HUES64 (cell line): Measurements from ENCODE around the gene RPP25L.

Experiments
- H3K27ac ChIP-seq: 2 replicates; pipeline ENCODE4 v1.7.0; 2013; ENCODE audit warnings: low read depth, low read length, inconsistent platforms
- H3K27me3 ChIP-seq: 2 replicates; pipeline ENCODE4 v1.6.1; 2013; ENCODE audit warnings: mild to moderate bottlenecking, low read length; ENCODE audit not compliant: insufficient read depth
- H3K36me3 ChIP-seq: 2 replicates; pipeline ENCODE4 v1.6.1; 2013; ENCODE audit warnings: mild to moderate bottlenecking, low read length; ENCODE audit not compliant: insufficient read depth
- H3K4me1 ChIP-seq: 2 replicates; pipeline ENCODE4 v1.6.1; 2013; ENCODE audit warnings: mild to moderate bottlenecking, low read length, moderate library complexity; ENCODE audit not compliant: insufficient read depth
- H3K4me3 ChIP-seq: 2 replicates; pipeline ENCODE4 v1.5.1; 2013; ENCODE audit warnings: mild to moderate bottlenecking, low read length, moderate library complexity
- H3K9ac ChIP-seq: 2 replicates; pipeline ENCODE4 v1.6.1; 2013; ENCODE audit warnings: mild to moderate bottlenecking, low read depth, low read length
- H3K9me3 ChIP-seq: 2 replicates; pipeline ENCODE4 v1.6.1; 2013; ENCODE audit warnings: low read depth, low read length; ENCODE audit not compliant: insufficient read depth
- WGBS: fragments of 150-250, 120-280 bp; methylation state at CpG from one replicate; pipeline ENCODE4 v1.1.7; 2013; ENCODE audit warnings: missing lambda C conversion rate; 5-methylcytosine and 5-hydroxymethylcytosine counted together

RPP25L gene

GRCh38 chr9:34636791-34637355, 25.0 kb upstream of the RPP25L start:
- no peak overlapping the region for H3K27ac ChIP-seq
- 19% methylated on average over 23 of the region's 23 CpGs for WGBS
- H3K4me3 ChIP-seq: peak overlapping the region; percentile 74
- peak overlapping the region; percentile 74 for H3K9ac ChIP-seq
- peaks cover 8% of the 10 kb centered on the region for H3K36me3 ChIP-seq
- no peaks in the 10 kb centered on the region for H3K9me3 ChIP-seq
- H3K4me1 ChIP-seq: peaks cover 8% of the 10 kb centered on the region; the same call in 1 of the 2 replicates
- H3K27me3 ChIP-seq: peaks cover 19% of the 10 kb centered on the region

DNA sequence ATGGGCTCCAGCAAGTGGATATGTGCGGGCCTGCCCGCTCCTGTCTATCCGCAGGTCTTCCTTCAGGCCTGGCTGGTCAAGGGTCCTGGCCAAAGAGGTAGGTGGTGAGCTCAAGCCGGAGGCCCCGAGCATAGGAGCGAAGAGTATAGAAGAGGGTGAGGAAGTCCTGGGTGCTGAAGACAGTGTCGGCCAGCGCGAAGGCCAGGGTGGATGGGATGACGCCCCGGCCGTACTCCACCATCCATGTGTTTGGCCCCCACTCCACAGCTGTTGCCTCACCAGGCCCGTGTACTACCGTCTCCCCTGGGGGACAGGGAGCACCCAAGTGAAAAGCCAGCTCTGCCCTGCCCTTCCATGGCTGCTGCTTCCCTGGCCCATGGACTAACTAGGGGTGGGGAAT, 23.7 kb upstream of the RPP25L start:
- H3K36me3 ChIP-seq: peaks cover 8% of the 10 kb centered on the region
- no peaks in the 10 kb centered on the region for H3K9me3 ChIP-seq
- H3K4me1 ChIP-seq: peaks cover 8% of the 10 kb centered on the region; the same call in 1 of the 2 replicates
- peaks cover 32% of the 10 kb centered on the region for H3K27me3 ChIP-seq
- WGBS: 94% methylated on average over 14 of the region's 14 CpGs
- no peak overlapping the region for H3K27ac ChIP-seq
- H3K4me3 ChIP-seq: no peak overlapping the region
- H3K9ac ChIP-seq: no peak overlapping the region

DNA sequence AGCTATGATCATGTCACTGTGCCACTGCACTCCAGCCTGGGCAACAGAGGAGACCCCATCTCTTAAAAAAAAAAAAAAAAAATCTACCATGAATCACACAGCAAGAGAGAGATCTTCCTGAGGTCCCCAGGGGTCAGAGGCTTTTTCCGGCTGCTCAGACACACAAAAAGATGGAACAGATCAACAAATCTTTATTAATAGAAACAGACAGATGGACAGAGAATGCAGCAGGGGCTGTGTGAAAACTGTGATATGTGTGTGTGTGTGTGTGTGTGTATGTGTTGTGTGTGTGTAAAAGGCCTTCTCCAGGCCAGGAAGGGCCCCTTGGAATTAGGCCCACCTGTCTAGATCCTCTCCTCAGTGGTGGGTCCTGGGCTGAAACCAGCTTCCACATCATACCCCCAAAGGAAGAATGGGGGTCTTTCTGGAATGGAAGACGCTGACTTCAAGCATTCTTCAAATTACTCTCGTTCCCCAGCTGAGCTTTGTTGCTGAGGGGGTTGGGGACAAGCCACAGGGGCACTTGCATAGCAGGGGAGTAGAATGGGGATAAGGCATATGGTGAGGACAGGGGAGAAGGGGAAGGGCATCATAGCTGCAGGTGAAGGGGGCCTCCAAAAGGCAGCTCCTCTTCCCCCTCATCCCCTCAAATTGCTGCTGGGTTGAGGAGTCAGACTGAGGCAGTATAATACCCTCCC, 22.8 kb upstream of the RPP25L start:
- H3K27ac ChIP-seq: no peak overlapping the region
- no peak overlapping the region for H3K9ac ChIP-seq
- H3K36me3 ChIP-seq: peaks cover 8% of the 10 kb centered on the region
- H3K4me3 ChIP-seq: no peak overlapping the region
- whole genome bisulfite sequencing: 90% methylated on average over 3 of the region's 3 CpGs
- H3K9me3 ChIP-seq: no peaks in the 10 kb centered on the region
- peaks cover 41% of the 10 kb centered on the region for H3K27me3 ChIP-seq
- H3K4me1 ChIP-seq: peaks cover 8% of the 10 kb centered on the region; the same call in 1 of the 2 replicates

DNA sequence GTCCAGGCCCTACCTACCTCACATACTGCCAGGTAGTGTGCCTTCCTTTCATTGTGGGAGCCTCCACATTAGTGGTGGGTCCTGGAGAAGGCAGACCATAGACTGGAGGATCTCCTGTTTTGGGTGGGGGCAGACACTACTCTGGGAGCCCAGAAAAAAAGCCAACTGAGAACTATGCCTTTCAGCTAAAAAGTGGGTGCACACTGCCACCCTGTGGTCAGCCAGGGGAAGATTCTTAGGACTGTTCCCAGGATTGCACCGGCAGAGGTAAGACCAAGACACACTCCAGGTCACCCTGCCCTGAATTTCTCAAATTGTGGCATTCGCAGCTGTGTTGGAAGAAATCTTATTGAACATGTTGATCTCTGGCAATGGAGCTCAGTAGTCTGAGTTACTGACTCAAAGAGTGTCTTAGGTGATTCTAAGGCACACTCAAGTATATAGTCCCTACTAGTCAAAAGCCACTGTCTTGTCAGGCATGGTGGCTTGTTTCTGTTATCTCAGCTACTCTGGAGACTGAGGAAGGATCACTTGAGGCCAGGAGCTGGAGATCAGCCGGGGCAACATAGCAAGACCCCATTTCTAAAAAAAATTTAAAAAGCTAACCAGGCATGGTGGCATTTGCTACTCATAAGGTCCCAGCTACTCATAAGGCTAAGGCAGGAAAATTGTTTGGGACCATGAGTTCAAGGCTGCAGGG, 22.1 kb upstream of the RPP25L start:
- peaks cover 8% of the 10 kb centered on the region for H3K36me3 ChIP-seq
- H3K4me3 ChIP-seq: no peak overlapping the region
- 29% methylated on average over 3 of the region's 3 CpGs for WGBS
- H3K9me3 ChIP-seq: no peaks in the 10 kb centered on the region
- H3K4me1 ChIP-seq: peaks cover 8% of the 10 kb centered on the region; the same call in 1 of the 2 replicates
- H3K27me3 ChIP-seq: peaks cover 46% of the 10 kb centered on the region
- H3K27ac ChIP-seq: no peak overlapping the region
- no peak overlapping the region for H3K9ac ChIP-seq

DNA sequence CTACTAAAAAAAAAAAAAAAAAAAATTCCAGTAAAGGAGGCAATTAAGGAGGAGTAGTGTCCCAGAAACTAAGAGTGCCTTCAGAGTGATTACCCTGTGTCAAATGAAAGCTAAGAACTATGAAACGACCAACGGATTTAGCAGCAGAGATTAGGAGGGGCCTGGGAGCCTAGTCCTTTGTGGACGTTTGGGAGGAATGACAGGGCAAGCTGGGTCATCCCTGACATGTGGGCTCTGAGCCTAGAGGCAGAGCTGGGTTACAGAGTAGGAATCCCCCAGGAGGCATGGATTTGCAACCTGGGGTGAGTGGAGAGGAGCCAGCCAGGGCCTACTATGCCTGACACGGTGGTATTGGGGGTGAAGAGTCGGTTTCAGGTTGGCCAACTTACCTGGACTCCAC, 21.3 kb upstream of the RPP25L start:
- Histone ChIP-seq H3K4me1 (peaks cover 4% of the 10 kb centered on the region; the same call in 1 of the 2 replicates), H3K9me3 (no peaks in the 10 kb centered on the region), H3K9ac (no peak overlapping the region), H3K27ac (no peak overlapping the region), H3K27me3 (peaks cover 54% of the 10 kb centered on the region), H3K36me3 (peaks cover 8% of the 10 kb centered on the region), H3K4me3 (no peak overlapping the region)
- WGBS: 63% methylated on average over 5 of the region's 5 CpGs

- no peaks in the 10 kb centered on the region for H3K9me3 ChIP-seq
These were observed 18.7 kb upstream of the RPP25L start for GRCh38 chr9:34630402-34631154.

DNA sequence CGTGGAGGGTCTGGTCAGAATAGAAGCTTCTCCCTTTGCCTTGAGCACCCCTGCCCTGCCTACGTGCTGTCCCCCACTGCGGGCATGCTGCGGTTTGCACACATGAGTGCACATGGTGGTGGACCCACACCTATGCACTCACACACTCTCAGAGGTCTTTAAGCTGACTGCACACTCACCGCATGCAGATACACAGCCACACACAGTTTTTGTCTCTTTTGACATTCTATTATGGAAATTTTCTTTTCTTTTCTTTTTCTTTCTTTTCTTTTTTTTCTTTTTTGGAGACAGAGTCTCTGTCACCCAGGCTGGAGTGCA, 17.6 kb upstream of the RPP25L start:
- H3K4me1 ChIP-seq: peaks cover 10% of the 10 kb centered on the region; the same call in 1 of the 2 replicates
- H3K4me3 ChIP-seq: peak overlapping the region; percentile 51; the same call in 1 of the 2 replicates
- H3K27me3 ChIP-seq: peaks cover 83% of the 10 kb centered on the region
- 36% methylated on average over 5 of the region's 5 CpGs for WGBS
- H3K27ac ChIP-seq: no peak overlapping the region
- H3K9me3 ChIP-seq: no peaks in the 10 kb centered on the region
- H3K9ac ChIP-seq: no peak overlapping the region
- no peaks in the 10 kb centered on the region for H3K36me3 ChIP-seq

More at GRCh38 chr9:34630402-34631154, 18.7 kb upstream of the RPP25L start:
- H3K9ac ChIP-seq: no peak overlapping the region
- H3K4me3 ChIP-seq: no peak overlapping the region
- peaks cover 7% of the 10 kb centered on the region for H3K36me3 ChIP-seq
- peaks cover 3% of the 10 kb centered on the region; the same call in 1 of the 2 replicates for H3K4me1 ChIP-seq
- 46% methylated on average over 5 of the region's 5 CpGs for WGBS
- H3K27ac ChIP-seq: no peak overlapping the region
- H3K27me3 ChIP-seq: peaks cover 72% of the 10 kb centered on the region

DNA sequence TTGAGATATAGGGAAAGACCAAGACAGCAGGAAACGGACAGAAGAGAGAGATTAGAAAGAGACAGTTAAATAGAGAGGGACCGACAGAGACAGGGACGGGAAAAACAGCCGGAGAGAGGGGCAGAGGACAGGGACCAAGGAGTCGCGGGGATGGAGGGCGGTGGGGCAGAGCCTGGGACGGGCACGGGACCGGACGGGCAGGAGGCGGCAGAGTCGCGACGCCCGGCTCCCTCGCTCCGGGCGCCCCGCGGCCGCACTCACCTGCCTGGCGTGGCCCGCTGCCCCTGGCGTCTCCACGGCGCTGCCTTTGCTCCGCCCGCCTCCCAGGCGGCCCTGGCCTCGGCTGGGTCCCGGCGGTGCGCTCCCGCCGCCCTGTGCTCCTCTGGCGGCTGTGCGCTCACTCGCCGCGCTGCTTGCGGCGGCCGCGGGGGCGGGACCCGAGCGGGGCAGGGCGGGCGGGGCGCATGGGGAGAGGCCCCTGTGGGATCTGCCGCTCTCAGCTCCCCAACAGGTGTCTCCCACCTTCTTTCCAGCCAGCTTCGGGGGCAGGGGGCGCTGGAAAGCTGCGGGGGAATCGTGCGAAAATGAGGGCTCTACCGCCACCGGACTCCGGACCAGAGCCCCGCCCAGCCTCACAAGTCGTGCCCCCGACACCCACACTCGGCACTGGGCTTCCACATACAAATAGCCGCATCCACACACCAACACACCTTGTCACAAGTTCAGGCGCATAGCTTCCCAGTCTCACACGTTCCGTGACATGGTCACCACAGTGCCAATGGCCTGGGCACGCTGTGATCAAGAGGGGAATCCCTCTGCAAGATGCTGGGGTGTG, 17.0 kb upstream of the RPP25L start, which contains the start of gene ARID3C:
TSS of gene ARID3C (minus strand) at position 411 of the 835 bp plus-strand sequence. CDS start 1,052 bp downstream, outside the sequence.
- H3K9ac ChIP-seq: no peak within 1 kb of the TSS
- no peaks in the 10 kb centered on the region for H3K9me3 ChIP-seq
- 2% methylated on average over 69 of the region's 69 CpGs for WGBS
- H3K27me3 ChIP-seq: peaks cover 89% of the 10 kb centered on the region
- no peaks in the 10 kb centered on the region for H3K36me3 ChIP-seq
- no peak within 1 kb of the TSS for H3K27ac ChIP-seq
- H3K4me3 ChIP-seq: peak within 1 kb of the TSS; percentile 51
- peaks cover 13% of the 10 kb centered on the region; the same call in 1 of the 2 replicates for H3K4me1 ChIP-seq

GRCh38 chr9:34627716-34628655, 16.1 kb upstream of the RPP25L start:
- no peak overlapping the region for H3K27ac ChIP-seq
- H3K4me3 ChIP-seq: peak overlapping the region; percentile 51
- no peaks in the 10 kb centered on the region for H3K9me3 ChIP-seq
- H3K36me3 ChIP-seq: no peaks in the 10 kb centered on the region
- H3K4me1 ChIP-seq: peaks cover 11% of the 10 kb centered on the region; the same call in 1 of the 2 replicates
- peaks cover 97% of the 10 kb centered on the region for H3K27me3 ChIP-seq
- WGBS: 62% methylated on average over 20 of the region's 20 CpGs
- H3K9ac ChIP-seq: no peak overlapping the region
